NK-92 treated with Interleukin-12 subunit alpha and Interleukin-12 subunit beta, amount 100 ng/mL, for 24 hours (cell line): ENCODE data around the gene ATXN2.
"Not testable (repeated sequence)": the region's sequence is repeated elsewhere in the genome, so short reads cannot be mapped to it uniquely, and the experiment has no call there.

Source experiments
- DNase-seq: peaks from one replicate; lab custom pipeline; 2025; lab: John Stamatoyannopoulos, UW

Gene ATXN2

GRCh38 chr12:111600986-111601385 lies 1.9 kb upstream of the ATXN2 start:
- not testable (repeated sequence) for DNase-seq

- DNase-seq = no peak
These were observed 1.1 kb upstream of the ATXN2 start for GRCh38 chr12:111600205-111600642.

GRCh38 chr12:111599453-111600204 lies 514 bp upstream of the ATXN2 start:
- peak; percentile 73 for DNase-seq

GRCh38 chr12:111597831-111598636 lies 1.1 kb downstream of the ATXN2 start:
- no peak for DNase-seq

- DNase-seq = no peak
These were observed 1.9 kb downstream of the ATXN2 start for GRCh38 chr12:111596985-111597830.

GRCh38 chr12:111595341-111595835 lies 3.7 kb downstream of the ATXN2 start:
- not testable (repeated sequence) for DNase-seq

GRCh38 chr12:111591399-111592010 lies 7.6 kb downstream of the ATXN2 start:
- DNase-seq = not testable (repeated sequence)

- DNase-seq = no peak
These were observed 8.6 kb downstream of the ATXN2 start for GRCh38 chr12:111590552-111590951.

GRCh38 chr12:111589601-111590000 lies 9.5 kb downstream of the ATXN2 start:
- DNase-seq = no peak

- DNase-seq = no peak
These were observed 11.1 kb downstream of the ATXN2 start for GRCh38 chr12:111588010-111588409.

- no peak for DNase-seq
These were observed 12.1 kb downstream of the ATXN2 start for GRCh38 chr12:111586986-111587385.

GRCh38 chr12:111585690-111586089 lies 13.4 kb downstream of the ATXN2 start:
- DNase-seq = no peak

- no peak for DNase-seq
These were observed 14.2 kb downstream of the ATXN2 start for GRCh38 chr12:111584959-111585358.

GRCh38 chr12:111583506-111583905 lies 15.6 kb downstream of the ATXN2 start:
- DNase-seq = not testable (repeated sequence)

- no peak for DNase-seq
These were observed 16.9 kb downstream of the ATXN2 start for GRCh38 chr12:111582133-111582747.

- DNase-seq = no peak
These were observed 17.5 kb downstream of the ATXN2 start for GRCh38 chr12:111581434-111582132.

- DNase-seq = no peak
These were observed 18.4 kb downstream of the ATXN2 start for GRCh38 chr12:111580737-111581136.

- no peak for DNase-seq
These were observed 19.0 kb downstream of the ATXN2 start for GRCh38 chr12:111580119-111580425.

- no peak for DNase-seq
These were observed 20.2 kb downstream of the ATXN2 start for GRCh38 chr12:111578971-111579340.

- no peak for DNase-seq
These were observed 20.7 kb downstream of the ATXN2 start for GRCh38 chr12:111578276-111578970.
